Loucy (cell line): ENCODE results near the gene MAML3.
A peak's percentile ranks its signal among the peaks of the same experiment; 100 is the strongest.
"Not testable (repeated sequence)": the region's sequence is repeated elsewhere in the genome, so short reads cannot be mapped to it uniquely, and the experiment has no call there.

ENCODE experiments used
- EZH2phosphoT487 ChIP-seq: fragments of 200-600 bp; IDR thresholded peaks from 2 replicates; pipeline ENCODE4 v1.6.1; 2018; ENCODE audit warnings: antibody characterized with exemption, mild to moderate bottlenecking, moderate library complexity, borderline replicate concordance
- TF ChIP-seq, protein P1 (sequence below): fragments of 200-600 bp; sonication (generic); conservative IDR thresholded peaks from 2 replicates; pipeline ENCODE4 v1.5.1; 2014; ENCODE audit warnings: mild to moderate bottlenecking, antibody characterized with exemption, low read length

GRCh38 chr4:139698167-139698925 lies 455.6 kb downstream of the MAML3 start:
- TF ChIP-seq, protein P1, sequence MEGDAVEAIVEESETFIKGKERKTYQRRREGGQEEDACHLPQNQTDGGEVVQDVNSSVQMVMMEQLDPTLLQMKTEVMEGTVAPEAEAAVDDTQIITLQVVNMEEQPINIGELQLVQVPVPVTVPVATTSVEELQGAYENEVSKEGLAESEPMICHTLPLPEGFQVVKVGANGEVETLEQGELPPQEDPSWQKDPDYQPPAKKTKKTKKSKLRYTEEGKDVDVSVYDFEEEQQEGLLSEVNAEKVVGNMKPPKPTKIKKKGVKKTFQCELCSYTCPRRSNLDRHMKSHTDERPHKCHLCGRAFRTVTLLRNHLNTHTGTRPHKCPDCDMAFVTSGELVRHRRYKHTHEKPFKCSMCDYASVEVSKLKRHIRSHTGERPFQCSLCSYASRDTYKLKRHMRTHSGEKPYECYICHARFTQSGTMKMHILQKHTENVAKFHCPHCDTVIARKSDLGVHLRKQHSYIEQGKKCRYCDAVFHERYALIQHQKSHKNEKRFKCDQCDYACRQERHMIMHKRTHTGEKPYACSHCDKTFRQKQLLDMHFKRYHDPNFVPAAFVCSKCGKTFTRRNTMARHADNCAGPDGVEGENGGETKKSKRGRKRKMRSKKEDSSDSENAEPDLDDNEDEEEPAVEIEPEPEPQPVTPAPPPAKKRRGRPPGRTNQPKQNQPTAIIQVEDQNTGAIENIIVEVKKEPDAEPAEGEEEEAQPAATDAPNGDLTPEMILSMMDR: peak; percentile 40
- not testable (repeated sequence) for TF ChIP-seq EZH2phosphoT487
